ENCODE measurements around the gene DOCK2. TPM values are rescaled to one million over a fixed set of nuclear protein-coding genes. Genes with fewer than 3 reads are reported as not detected.

The DOCK2 gene
- polyA plus RNA-seq, 1 donor (not counting 4 experiments of a cell fraction or from before 2014, with no cell fraction given), result 0.21 TPM

- Histone ChIP-seq H3K27me3 (ENCODE audit: control insufficient read depth, extremely low read depth, insufficient read depth, low read length) (no peaks in the 10 kb centered on the region), H4K20me1 (ENCODE audit: control insufficient read depth, extremely low read depth, insufficient read depth, low read length) (no peaks in the 10 kb centered on the region), H3K27ac (ENCODE audit: control insufficient read depth, insufficient read depth, low read length) (no peak overlapping the region), H3K9me1 (ENCODE audit: control insufficient read depth, extremely low read depth, insufficient read depth, low read length) (no peaks in the 10 kb centered on the region), H3K9ac (ENCODE audit: control insufficient read depth, extremely low read depth, insufficient read depth, low read length) (no peak overlapping the region), H3K4me2 (ENCODE audit: control insufficient read depth, extremely low read depth, insufficient read depth, low read depth, low read length) (no peak overlapping the region), H3K9me3 (ENCODE audit: control insufficient read depth, low read depth, low read length) (no peaks in the 10 kb centered on the region), H3K4me3 (ENCODE audit: control insufficient read depth in 2 of 3, extremely low read depth in 1 of 3, insufficient read depth in 2 of 3, low read depth in 1 of 3, low read length in 3 of 3) (no peak overlapping the region), H3K79me2 (ENCODE audit: control insufficient read depth, insufficient read depth, low read length) (no peaks in the 10 kb centered on the region), H2AFZ (ENCODE audit: control insufficient read depth, low read length) (no peak overlapping the region), H3K36me3 (ENCODE audit: control insufficient read depth in 2 of 2, extremely low read depth in 1 of 2, insufficient read depth in 2 of 2, low read length in 2 of 2) (no peaks in the 10 kb centered on the region), H3K4me1 (ENCODE audit: control insufficient read depth, extremely low read depth, insufficient read depth, low read length) (peaks cover 1% of the 10 kb centered on the region)
- DNase-seq (ENCODE audit: low read depth, low spot score) (no peak), FAIRE-seq (no peak)
- TF ChIP-seq CTCF (optimal IDR thresholded peaks at IDR 0.05 in 1 of 3, IDR thresholded peaks at IDR 0.05 in 1 of 3, conservative IDR thresholded peaks at IDR 0.05 in 1 of 3; ENCODE audit: extremely low read depth in 1 of 3, insufficient read depth in 2 of 3, low read length in 3 of 3) (no peak), EZH2 (IDR thresholded peaks at IDR 0.05; ENCODE audit: low read length) (no peak)
- dilution Hi-C loops (cut with MboI; ENCODE audit: extremely low pct_ligation_motif_present, low sequenced_read_pairs), result no loop called here
Measured at GRCh38 chr5:169791251-169791650, 154.2 kb downstream of the DOCK2 start.

GRCh38 chr5:169795338-169795737, 158.3 kb downstream of the DOCK2 start:
- Histone ChIP-seq H3K9ac (ENCODE audit: control insufficient read depth, extremely low read depth, insufficient read depth, low read length) (no peak overlapping the region), H3K4me1 (ENCODE audit: control insufficient read depth, extremely low read depth, insufficient read depth, low read length) (no peaks in the 10 kb centered on the region), H3K36me3 (ENCODE audit: control insufficient read depth in 2 of 2, extremely low read depth in 1 of 2, insufficient read depth in 2 of 2, low read length in 2 of 2) (no peaks in the 10 kb centered on the region), H3K9me3 (ENCODE audit: control insufficient read depth, low read depth, low read length) (no peaks in the 10 kb centered on the region), H4K20me1 (ENCODE audit: control insufficient read depth, extremely low read depth, insufficient read depth, low read length) (no peaks in the 10 kb centered on the region), H3K79me2 (ENCODE audit: control insufficient read depth, insufficient read depth, low read length) (no peaks in the 10 kb centered on the region), H3K4me3 (ENCODE audit: control insufficient read depth in 2 of 3, extremely low read depth in 1 of 3, insufficient read depth in 2 of 3, low read depth in 1 of 3, low read length in 3 of 3) (no peak overlapping the region), H2AFZ (ENCODE audit: control insufficient read depth, low read length) (no peak overlapping the region), H3K4me2 (ENCODE audit: control insufficient read depth, extremely low read depth, insufficient read depth, low read depth, low read length) (no peak overlapping the region), H3K27ac (ENCODE audit: control insufficient read depth, insufficient read depth, low read length) (no peak overlapping the region), H3K9me1 (ENCODE audit: control insufficient read depth, extremely low read depth, insufficient read depth, low read length) (no peaks in the 10 kb centered on the region), H3K27me3 (ENCODE audit: control insufficient read depth, extremely low read depth, insufficient read depth, low read length) (no peaks in the 10 kb centered on the region)
- DNase-seq (ENCODE audit: low read depth, low spot score), result no peak
- FAIRE-seq, result no peak
- TF ChIP-seq CTCF (optimal IDR thresholded peaks at IDR 0.05 in 1 of 3, IDR thresholded peaks at IDR 0.05 in 1 of 3, conservative IDR thresholded peaks at IDR 0.05 in 1 of 3; ENCODE audit: extremely low read depth in 1 of 3, insufficient read depth in 2 of 3, low read length in 3 of 3) (no peak), EZH2 (IDR thresholded peaks at IDR 0.05; ENCODE audit: low read length) (no peak)
- dilution Hi-C loops (cut with MboI; ENCODE audit: extremely low pct_ligation_motif_present, low sequenced_read_pairs), result no loop called here

All from keratinocyte (primary cell).